GDM1 (cell line): ENCODE measurements around the gene CHST6.
"Not testable (repeated sequence)": the region's sequence is repeated elsewhere in the genome, so short reads cannot be mapped to it uniquely, and the experiment has no call there.

Experiments used
- DNase-seq: peaks from one replicate; lab custom pipeline; 2025; lab: John Stamatoyannopoulos, UW

CHST6 gene

GRCh38 chr16:75475420-75475847 lies 19.8 kb downstream of the CHST6 start:
- no peak for DNase-seq

DNA sequence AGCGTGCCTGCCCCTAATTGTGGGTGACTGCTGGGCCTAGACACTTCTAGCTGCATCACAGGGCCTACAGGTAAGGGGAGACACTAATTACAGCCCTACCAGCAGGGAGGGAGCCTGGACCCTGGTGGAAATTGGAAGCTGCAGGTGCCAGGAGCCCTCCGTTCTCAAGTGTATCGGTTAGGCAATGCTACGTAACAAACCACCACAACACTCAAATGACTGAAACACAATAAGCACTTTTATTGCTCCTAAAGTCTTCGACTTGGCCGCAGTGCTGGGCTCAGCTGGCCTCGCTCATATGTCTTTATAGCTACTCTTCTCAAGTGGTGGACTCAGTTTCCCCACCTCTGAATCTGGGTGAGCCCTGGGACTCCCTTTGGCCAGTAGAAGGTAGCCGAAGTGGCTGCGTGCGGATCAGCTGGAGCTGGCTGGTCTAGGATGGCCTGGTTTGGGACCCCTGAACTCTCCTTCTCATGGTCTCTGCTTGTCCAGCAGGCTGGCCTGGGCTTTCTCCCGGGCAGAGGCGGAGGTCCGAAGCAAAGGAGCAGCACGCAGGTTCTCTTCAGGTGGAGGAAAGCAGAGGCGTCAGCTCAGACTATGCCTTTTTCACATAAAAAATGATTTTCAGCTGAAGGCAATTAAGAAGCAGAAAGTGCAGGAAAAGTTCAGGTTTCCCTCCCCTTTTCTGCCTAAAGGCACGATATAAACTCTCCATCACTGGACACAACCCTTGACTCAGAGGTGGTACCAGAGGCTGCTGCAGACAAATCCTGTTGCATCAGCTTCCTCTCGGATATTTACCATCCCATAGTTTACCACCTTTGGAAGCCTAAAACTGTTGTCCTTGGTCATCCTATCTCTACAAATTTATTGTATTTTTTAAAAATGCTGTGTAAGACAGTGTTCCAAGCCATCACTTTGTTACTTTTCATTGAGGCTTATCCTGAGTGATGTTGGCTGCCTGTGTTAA lies 22.0 kb downstream of the CHST6 start:
- no peak for DNase-seq

DNA sequence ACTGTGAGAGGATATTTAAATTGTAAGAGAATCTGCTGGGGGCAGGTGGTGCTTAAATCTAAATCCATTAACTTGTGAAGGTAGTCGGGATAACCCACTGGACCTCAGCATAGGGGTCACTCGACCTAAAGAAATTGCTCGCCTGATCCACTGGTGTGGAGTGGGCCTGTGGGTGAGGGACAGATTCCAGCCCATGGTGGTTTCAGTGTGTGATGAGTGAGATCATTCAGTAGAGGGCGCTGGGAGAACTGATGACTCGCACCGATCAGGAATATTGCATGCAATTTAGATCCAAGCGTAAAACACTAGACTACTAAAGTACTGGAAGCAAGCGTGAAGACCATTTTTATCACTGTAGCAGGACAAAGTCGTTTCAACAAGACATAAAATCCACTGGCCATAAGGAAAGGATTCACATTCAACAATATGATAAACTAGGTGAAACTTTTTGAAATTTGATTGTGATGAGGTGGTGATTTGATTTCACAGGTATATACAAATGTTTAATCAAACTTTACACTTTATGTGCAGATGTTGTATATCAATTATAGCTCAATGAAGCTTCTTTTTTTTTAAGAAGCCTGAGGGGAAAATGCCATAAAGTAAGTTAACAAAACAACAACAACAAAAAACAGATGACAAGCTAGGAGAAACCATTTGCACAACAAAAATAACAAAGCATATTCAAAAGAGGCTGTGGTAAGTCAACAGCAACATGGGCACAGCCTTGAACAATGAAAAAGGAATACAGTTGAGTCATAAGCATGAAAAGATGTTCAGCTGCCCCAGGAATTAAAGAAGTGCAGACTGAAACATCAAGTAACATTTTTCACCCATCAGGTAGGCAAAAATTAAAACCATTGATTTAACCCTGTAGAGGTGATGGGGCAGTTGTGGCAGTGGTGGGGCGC lies 23.3 kb downstream of the CHST6 start:
- peak; percentile 7 for DNase-seq

DNA sequence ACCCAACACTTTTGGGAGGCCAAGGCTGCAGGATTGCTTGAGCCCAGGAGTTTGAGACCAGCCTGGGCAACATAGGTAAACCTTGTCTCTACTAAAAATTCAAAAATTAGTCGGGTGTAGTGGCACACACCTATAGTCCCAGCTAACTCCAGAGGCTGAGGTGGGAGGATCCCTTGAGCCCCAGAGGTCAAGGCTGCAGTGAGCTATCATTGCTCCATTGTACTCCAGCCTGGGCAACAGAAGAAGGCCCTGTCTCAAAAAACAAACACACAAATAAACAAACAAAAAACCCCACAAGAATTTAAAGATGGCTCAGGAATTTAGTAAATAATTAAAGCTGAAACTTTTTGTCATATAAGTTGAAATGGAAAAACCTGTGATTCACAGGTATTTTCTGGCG lies 28.5 kb downstream of the CHST6 start:
- DNase-seq: no peak

DNA sequence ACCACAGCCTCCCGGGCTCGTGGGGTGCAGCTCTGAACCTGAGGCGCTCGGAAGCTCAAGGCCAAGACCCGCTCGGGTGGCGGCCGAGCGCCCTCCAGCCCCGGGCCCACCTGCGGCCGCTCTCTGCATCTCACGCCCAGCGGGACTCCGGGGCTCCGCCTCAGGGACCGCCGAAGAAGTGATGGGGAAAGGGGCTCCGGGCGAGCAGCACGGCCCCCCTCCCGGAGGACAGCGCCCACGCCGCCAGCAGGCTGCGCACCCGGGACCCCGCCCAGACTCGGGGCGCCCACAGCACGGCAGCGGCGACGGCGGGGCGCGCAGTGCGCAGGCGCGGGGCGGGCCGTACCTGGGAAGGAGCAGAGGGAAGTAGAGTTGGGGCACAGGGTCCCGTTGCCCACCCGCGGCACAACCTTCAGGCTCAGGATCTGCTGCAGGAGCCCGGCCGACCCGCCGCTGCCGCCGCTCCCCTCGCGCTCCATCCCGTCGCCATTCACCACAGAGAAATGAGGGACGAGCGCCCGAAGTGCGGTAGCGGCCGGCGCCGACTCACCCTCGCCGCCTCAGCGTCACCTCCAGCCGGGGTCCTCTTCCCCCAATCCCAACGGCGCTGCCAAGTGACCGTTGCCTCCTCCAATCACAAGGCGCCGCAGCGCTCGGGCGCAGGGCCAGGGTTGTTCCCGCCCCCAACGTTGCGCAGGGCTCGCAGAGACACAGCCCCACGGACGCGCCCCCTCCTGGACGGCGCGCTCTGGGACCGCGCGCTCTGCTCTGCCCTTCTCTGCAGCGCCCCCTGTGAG lies 30.9 kb downstream of the CHST6 start, which contains the start of gene TMEM170A:
Gene TMEM170A, minus strand, starts transcription at position 568 of the 797 bp plus-strand sequence. Its CDS starts 89 bp downstream, at position 479.
- DNase-seq: peak; percentile 92

- not testable (repeated sequence) for DNase-seq
Measured at GRCh38 chr16:75463389-75464121, 31.7 kb downstream of the CHST6 start.

DNA sequence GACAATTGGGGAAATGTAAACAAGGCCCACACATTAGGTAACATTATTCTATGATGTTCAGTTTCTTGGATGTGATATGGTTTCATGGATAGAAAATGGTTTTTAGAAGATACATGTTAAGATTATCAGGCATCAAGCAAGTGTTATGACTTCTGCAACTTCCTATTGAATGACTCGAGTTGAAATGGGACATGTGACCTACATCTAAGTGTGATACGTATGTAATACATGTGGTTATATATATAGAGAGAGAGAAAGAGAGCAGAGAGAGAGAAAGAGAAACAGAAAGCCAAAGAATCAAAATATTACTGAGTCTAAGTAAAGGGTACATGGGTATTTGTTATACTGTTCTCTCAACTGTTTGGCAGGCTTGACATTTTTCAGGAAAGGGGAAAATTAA lies 32.4 kb downstream of the CHST6 start:
- DNase-seq: no peak

DNA sequence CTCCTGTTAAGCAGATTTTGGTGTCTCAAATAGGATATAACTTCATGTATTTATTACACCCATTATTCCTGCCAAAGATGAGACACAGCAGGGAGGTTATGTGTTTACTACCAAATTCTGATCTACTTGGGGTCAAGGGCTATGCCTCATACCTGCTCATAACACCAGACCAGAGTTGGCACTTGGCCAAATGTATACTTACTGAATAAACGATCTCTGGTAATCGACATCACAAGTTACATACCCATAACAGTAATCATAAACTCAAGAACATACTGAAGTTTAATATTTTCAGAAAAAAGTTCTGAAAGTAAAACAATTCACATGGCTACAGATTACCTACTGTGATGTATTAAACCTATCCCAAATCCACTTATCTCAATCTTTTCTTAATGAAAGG lies 33.7 kb downstream of the CHST6 start:
- DNase-seq: no peak

- no peak for DNase-seq
Measured at GRCh38 chr16:75460446-75460845, 34.8 kb downstream of the CHST6 start.

- no peak for DNase-seq
Measured at GRCh38 chr16:75459691-75460090, 35.5 kb downstream of the CHST6 start.

DNA sequence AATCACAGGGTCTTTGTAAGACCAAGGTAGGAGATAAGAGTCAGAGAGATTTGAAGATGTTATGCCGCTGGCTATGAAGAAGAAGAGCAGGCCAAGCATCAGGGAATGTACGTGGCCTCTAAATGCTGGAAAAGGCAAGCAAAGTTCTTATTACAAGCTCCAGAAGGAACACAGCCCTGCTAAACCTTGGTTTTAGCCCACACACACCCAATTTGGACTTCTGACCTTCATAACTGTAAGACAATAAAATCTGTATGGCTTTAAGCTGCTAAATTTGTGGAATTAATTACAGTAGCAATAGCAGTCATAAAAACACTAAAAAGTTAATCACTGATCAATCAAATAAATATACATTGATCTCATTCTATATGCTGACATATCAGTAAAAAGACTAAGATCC lies 36.8 kb downstream of the CHST6 start:
- no peak for DNase-seq

- DNase-seq: no peak
Measured at GRCh38 chr16:75458029-75458428, 37.2 kb downstream of the CHST6 start.

- no peak for DNase-seq
Measured at GRCh38 chr16:75457485-75458021, 37.7 kb downstream of the CHST6 start.

DNA sequence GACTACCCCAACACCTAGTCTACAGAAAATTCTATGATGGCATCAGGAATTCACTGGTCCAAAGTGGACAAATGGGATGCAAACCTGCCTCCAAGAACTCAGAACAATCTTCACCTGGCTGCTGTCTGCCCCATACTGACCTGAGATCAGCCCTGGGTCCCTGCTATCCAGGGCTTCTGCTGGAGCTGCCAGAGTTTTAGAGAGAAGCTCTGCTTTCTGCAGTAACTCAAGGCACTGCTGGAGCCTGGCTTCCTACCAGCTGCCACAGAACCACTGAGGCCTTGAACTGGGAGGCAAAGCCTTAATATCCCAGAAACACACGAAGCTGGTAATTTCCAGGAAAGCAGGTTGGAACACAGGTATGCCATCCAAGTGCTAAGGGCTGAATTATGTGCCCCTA lies 38.3 kb downstream of the CHST6 start:
- DNase-seq: no peak

DNA sequence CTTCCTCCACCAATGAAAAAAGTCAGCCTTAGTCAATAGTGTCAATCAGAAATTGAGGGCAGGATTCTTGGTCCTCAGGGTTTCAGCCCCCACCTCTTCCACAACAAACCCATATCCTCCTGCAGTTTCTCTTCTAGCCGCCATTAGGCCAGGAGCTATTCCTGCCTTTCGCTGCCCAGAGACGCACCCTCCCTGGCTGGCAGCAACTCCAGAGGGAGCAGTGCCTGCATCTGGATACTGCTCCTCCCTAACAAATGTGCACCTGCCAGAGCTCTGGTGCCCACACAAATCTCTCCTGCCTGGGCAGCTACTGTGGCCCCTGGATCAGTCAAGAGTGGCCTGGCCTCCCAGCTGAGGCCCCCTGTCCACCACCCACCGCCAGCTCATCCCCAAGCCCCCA lies 38.8 kb downstream of the CHST6 start:
- not testable (repeated sequence) for DNase-seq

DNA sequence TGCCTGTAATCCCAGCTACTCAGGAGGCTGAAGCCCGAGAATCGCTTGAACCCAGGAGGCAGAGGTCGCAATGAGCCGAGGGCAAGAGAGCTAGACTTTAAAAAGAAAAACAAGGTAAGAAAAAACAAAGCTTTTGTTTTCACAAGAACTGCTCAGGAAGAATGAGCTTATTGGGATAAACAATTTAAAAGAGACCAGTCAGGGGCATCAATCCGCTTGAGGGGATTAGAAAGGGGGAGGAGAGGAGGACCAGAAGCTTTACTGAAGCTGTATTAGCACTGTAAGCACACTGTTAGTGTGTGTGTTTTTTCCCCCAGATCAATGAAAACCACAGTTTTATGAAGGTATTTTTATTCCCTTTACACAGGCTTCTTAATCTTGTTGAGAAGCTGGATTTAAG lies 39.6 kb downstream of the CHST6 start:
- no peak for DNase-seq

- DNase-seq: no peak
Measured at GRCh38 chr16:75452464-75453190, 42.6 kb downstream of the CHST6 start.

DNA sequence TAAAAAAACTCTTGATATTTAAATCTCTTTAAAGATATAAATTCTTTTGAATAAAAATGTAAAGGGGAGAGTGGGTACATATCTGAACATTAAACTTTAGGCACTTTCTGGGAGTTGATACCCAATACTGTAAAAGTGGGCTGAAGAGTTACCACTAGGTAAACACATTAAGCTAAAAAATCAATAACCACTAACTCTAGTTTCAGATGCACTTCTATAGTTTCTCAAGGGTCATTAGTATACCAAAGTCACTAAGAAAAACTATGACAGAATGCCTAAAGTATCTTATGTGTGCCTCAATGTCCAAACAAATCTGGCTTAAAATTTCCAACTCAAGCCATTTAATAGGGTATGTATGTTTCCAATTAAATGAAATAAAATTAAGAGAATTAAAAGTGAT lies 48.8 kb downstream of the CHST6 start:
- DNase-seq: no peak

GRCh38 chr16:75445298-75445697 lies 49.9 kb downstream of the CHST6 start:
- DNase-seq: no peak

DNA sequence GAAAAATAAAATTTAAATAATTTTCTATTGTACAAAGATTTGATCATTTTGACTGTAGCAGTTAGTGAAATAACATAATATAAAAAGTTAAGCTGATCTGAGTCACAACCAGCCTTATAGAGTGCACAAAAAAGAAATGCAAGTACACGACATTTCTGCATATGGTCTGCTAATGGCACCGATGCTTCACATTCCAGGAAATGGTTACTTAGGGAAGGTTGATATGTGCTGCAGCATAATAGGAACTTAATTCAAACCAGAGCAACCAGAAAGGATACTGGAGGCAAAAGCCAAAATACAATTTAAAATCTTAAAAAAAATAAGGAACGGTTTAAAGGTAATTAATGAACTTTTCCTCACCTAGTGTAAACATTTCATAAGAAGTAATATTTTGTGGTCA lies 51.9 kb downstream of the CHST6 start:
- no peak for DNase-seq
